HepG2 (cell line): ENCODE measurements around the gene STK25. TPM values are rescaled to one million over a fixed set of nuclear protein-coding genes. Genes with fewer than 3 reads are reported as not detected.
A peak's percentile ranks its signal among the peaks of the same experiment; 100 is the strongest.

Source experiments
- ARNTL ChIP-seq: sonication (generic); formaldehyde crosslinking; IDR thresholded peaks from 2 replicates; pipeline ENCODE4 v1.4.0; 2020; ENCODE audit warnings: mild to moderate bottlenecking, missing genetic modification reagents
- KAT7 ChIP-seq: IDR thresholded peaks from 2 replicates; pipeline ENCODE4 v1.6.1; 2018; ENCODE audit warnings: borderline replicate concordance, missing compliant biosample characterization
- KLF15 ChIP-seq: sonication (generic); formaldehyde crosslinking; IDR thresholded peaks from 2 replicates; pipeline ENCODE4 v1.8.1; 2023; ENCODE audit warnings: borderline replicate concordance, mild to moderate bottlenecking, inconsistent platforms, missing genetic modification reagents, mixed read lengths
- MED1 ChIP-seq: sonication (generic); formaldehyde crosslinking; IDR thresholded peaks from 2 replicates; pipeline ENCODE4 v1.4.0; 2020; ENCODE audit warnings: missing genetic modification reagents
- MIER2 ChIP-seq: IDR thresholded peaks from 2 replicates; pipeline ENCODE4 v1.6.1; 2016; ENCODE audit warnings: missing biosample characterization, missing genetic modification reagents
- NFYB ChIP-seq: sonication (generic); formaldehyde crosslinking; IDR thresholded peaks from 2 replicates; pipeline ENCODE4 v1.4.0; 2020; ENCODE audit warnings: missing genetic modification reagents
- PAF1 ChIP-seq: IDR thresholded peaks from 2 replicates; pipeline ENCODE4 v1.6.1; 2016; ENCODE audit warnings: missing genetic modification reagents, missing compliant biosample characterization
- PREB ChIP-seq: sonication (generic); formaldehyde crosslinking; IDR thresholded peaks from 2 replicates; pipeline ENCODE4 v1.4.0; 2020; ENCODE audit warnings: missing genetic modification reagents
- RBAK ChIP-seq: sonication (generic); formaldehyde crosslinking; IDR thresholded peaks from 2 replicates; pipeline ENCODE4 v1.5.1; 2020; ENCODE audit warnings: mild to moderate bottlenecking, missing genetic modification reagents
- SAFB2 ChIP-seq: sonication (generic); formaldehyde crosslinking; IDR thresholded peaks from 2 replicates; pipeline ENCODE4 v1.5.1; 2020; ENCODE audit warnings: missing genetic modification reagents, low read depth, mild to moderate bottlenecking, borderline replicate concordance
- SALL1 ChIP-seq: sonication (generic); formaldehyde crosslinking; IDR thresholded peaks from 2 replicates; pipeline ENCODE4 v1.8.0; 2022; ENCODE audit warnings: mild to moderate bottlenecking, missing genetic modification reagents
- THAP11 ChIP-seq: IDR thresholded peaks from 2 replicates; pipeline ENCODE4 v1.6.1; 2016; ENCODE audit warnings: missing biosample characterization, missing genetic modification reagents
- THAP9 ChIP-seq: sonication (generic); formaldehyde crosslinking; IDR thresholded peaks from 2 replicates; pipeline ENCODE4; 2020; ENCODE audit warnings: missing genetic modification reagents, mild to moderate bottlenecking, borderline replicate concordance
- TMF1 ChIP-seq: sonication (generic); formaldehyde crosslinking; IDR thresholded peaks from 2 replicates; pipeline ENCODE4 v1.8.1; 2022; ENCODE audit warnings: low read depth, missing genetic modification reagents
- ZBTB8A ChIP-seq: sonication (generic); formaldehyde crosslinking; IDR thresholded peaks from 2 replicates; pipeline ENCODE4 v1.4.0; 2020; ENCODE audit warnings: mild to moderate bottlenecking, low read depth, missing genetic modification reagents, borderline replicate concordance
- ZNF430 ChIP-seq: sonication (generic); formaldehyde crosslinking; IDR thresholded peaks from 2 replicates; pipeline ENCODE4 v1.9.0; 2021; ENCODE audit warnings: mild to moderate bottlenecking, missing genetic modification reagents
- ZNF557 ChIP-seq: sonication (generic); formaldehyde crosslinking; IDR thresholded peaks from 2 replicates; pipeline ENCODE4 v1.4.0; 2020; ENCODE audit warnings: missing genetic modification reagents
- ZNF761 ChIP-seq: sonication (generic); formaldehyde crosslinking; conservative IDR thresholded peaks from 2 replicates; pipeline ENCODE4 v1.4.0; 2020; ENCODE audit warnings: mild to moderate bottlenecking, missing genetic modification reagents
- ZNF773 ChIP-seq: sonication (generic); formaldehyde crosslinking; IDR thresholded peaks from 2 replicates; pipeline ENCODE4 v1.4.0; 2020; ENCODE audit warnings: missing genetic modification reagents, borderline replicate concordance
- ZNF776 ChIP-seq: sonication (generic); formaldehyde crosslinking; IDR thresholded peaks from 2 replicates; pipeline ENCODE4 v1.4.0; 2020; ENCODE audit warnings: mild to moderate bottlenecking, missing genetic modification reagents
- ZSCAN9 ChIP-seq: IDR thresholded peaks from 2 replicates; pipeline ENCODE4 v1.6.1; 2016; ENCODE audit warnings: borderline replicate concordance
- polyA plus RNA-seq, 8 experiments: library from polyadenylated mRNA; depleted of rRNA in 3 of 8; stranded (reverse) in 7 of 8; unstranded in 1 of 8; fragments of >200 nt; fragmentation: Illumina TruSeq in 4 of 8; extraction: Trizol in 4 of 8; gene quantifications; 2 replicates each; pipeline versions ENCODE4 v1.2.1 to v1.2.3, GENCODE V29; 2011 to 2016; ENCODE audit warnings: low read depth in 4 of 8, missing spikeins in 1 of 8, mixed read lengths in 1 of 8; ENCODE audit not compliant: insufficient read depth in 1 of 8
- total RNA-seq, 5 experiments: library from RNA; depleted of rRNA; stranded (reverse); fragments of >200 nt; fragmentation: Illumina TruSeq; extraction: Trizol; gene quantifications; 2 replicates each; pipeline ENCODE4 v1.2.3, GENCODE V29; 2016; ENCODE audit warnings: low read depth in 1 of 5
- TF ChIP-seq, protein P1 (sequence below): sonication (generic); formaldehyde crosslinking; IDR thresholded peaks from 2 replicates; pipeline ENCODE4 v1.4.0; 2020; ENCODE audit warnings: missing genetic modification reagents

STK25 gene
- total and polyA plus RNA-seq, 2 of the 13 experiments (the other 11 are each of a cell fraction or from before 2014, with no cell fraction given): 177 to 481 TPM

DNA sequence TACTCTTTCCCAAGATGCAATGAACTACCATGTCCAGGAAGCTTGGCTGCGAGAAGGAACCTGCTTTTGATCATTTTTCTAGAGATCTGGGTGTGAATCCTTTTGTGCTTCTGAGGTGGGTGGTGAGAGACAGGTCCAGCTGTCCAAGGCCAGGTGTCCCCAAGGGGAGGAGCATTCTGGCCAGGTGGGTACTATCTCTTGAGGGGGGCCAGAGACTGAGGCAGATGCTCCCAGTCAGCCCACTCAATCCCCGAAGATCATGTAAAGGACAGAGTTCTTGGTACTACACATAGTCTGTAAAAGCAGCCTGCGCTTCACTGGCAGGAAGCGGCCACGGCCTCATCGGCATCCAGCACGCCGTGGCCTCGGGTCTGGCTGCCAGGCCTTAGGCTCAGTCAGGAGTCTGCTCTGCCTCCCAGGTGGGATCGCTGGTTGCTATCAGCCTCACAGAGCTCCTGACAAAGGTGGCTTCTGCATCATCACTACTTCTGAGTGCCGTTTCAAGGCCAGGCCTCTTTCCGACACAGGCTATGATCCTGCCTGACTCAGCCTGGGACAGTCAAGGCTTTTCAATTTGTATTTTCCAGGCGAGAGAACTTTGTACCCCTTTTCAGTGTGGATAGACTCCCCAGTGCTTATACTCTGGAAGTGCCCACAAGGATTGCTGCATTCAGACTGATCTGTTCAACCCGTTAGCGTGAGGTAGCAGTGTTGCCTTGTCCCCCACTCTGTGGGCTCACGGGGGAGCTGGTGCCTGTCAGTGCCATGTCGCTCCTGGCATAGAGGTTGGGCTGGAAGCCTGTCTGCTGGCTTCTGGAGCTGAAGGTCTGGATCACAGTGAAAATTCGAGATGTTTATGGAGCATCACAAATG, 29.1 kb downstream of the STK25 start (continued):
- TF ChIP-seq ZNF776: no peak
- TF ChIP-seq ZSCAN9: peak; percentile 81; the same call in 1 of the 2 replicates
- 0 out of 2 replicates have a peak, but pooled peaks have one; percentile 3 for TF ChIP-seq THAP11 (CRISPR knock-in tag)
- no peak for TF ChIP-seq KLF15 (CRISPR knock-in tag)
- TF ChIP-seq TMF1: 0 out of 2 replicates have a peak, but pooled peaks have one; percentile 34
- 0 out of 2 replicates have a peak, but pooled peaks have one; percentile 27 for TF ChIP-seq ZNF761
- no peak for TF ChIP-seq SAFB2 (CRISPR knock-in tag)
- TF ChIP-seq RBAK: no peak
- peak; percentile 76 for TF ChIP-seq THAP9 (CRISPR knock-in tag)
- TF ChIP-seq PAF1: no peak
- TF ChIP-seq ZNF557 (CRISPR knock-in tag): no peak
- TF ChIP-seq ZBTB8A (CRISPR knock-in tag): no peak
- TF ChIP-seq PREB (CRISPR knock-in tag): no peak
- TF ChIP-seq SALL1 (CRISPR knock-in tag): peak; percentile 55; the same call in 1 of the 2 replicates
- no peak for TF ChIP-seq ARNTL (CRISPR knock-in tag)
- peak; percentile 23; the same call in 1 of the 2 replicates for TF ChIP-seq MED1 (CRISPR knock-in tag)
- TF ChIP-seq KAT7: 0 out of 2 replicates have a peak, but pooled peaks have one; percentile 22
- no peak for TF ChIP-seq ZNF773 (CRISPR knock-in tag)
- no peak for TF ChIP-seq ZNF430 (CRISPR knock-in tag)
- no peak for TF ChIP-seq MIER2 (CRISPR knock-in tag)
- TF ChIP-seq NFYB (CRISPR knock-in tag): no peak
- TF ChIP-seq, protein P1, sequence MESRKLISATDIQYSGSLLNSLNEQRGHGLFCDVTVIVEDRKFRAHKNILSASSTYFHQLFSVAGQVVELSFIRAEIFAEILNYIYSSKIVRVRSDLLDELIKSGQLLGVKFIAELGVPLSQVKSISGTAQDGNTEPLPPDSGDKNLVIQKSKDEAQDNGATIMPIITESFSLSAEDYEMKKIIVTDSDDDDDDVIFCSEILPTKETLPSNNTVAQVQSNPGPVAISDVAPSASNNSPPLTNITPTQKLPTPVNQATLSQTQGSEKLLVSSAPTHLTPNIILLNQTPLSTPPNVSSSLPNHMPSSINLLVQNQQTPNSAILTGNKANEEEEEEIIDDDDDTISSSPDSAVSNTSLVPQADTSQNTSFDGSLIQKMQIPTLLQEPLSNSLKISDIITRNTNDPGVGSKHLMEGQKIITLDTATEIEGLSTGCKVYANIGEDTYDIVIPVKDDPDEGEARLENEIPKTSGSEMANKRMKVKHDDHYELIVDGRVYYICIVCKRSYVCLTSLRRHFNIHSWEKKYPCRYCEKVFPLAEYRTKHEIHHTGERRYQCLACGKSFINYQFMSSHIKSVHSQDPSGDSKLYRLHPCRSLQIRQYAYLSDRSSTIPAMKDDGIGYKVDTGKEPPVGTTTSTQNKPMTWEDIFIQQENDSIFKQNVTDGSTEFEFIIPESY: peak; percentile 34; the same call in 1 of the 2 replicates
